Activated naive CD8-positive, alpha-beta T cell (primary cell): Measurements from ENCODE around the gene SUGCT.
"Not testable (repeated sequence)": the region's sequence is repeated elsewhere in the genome, so short reads cannot be mapped to it uniquely, and the experiment has no call there.

ENCODE experiments used
- H3K27ac Mint-ChIP-seq: one replicate; pipeline ENCODE4 v1.8.0; 2021; ENCODE audit warnings: mixed read lengths
- H3K27me3 Mint-ChIP-seq: one replicate; pipeline ENCODE4 v1.8.0; 2021; ENCODE audit warnings: mixed read lengths
- H3K36me3 Mint-ChIP-seq: one replicate; pipeline ENCODE4 v1.8.0; 2021; ENCODE audit warnings: mixed read lengths
- H3K4me1 Mint-ChIP-seq: one replicate; pipeline ENCODE4 v1.8.0; 2021; ENCODE audit warnings: low read depth, mixed read lengths
- H3K4me3 Mint-ChIP-seq: one replicate; pipeline ENCODE4 v1.8.0; 2021; ENCODE audit warnings: mild to moderate bottlenecking, mixed read lengths
- H3K9me3 Mint-ChIP-seq: one replicate; pipeline ENCODE4 v1.8.0; 2021; ENCODE audit warnings: low read depth, mixed read lengths

The SUGCT gene

DNA sequence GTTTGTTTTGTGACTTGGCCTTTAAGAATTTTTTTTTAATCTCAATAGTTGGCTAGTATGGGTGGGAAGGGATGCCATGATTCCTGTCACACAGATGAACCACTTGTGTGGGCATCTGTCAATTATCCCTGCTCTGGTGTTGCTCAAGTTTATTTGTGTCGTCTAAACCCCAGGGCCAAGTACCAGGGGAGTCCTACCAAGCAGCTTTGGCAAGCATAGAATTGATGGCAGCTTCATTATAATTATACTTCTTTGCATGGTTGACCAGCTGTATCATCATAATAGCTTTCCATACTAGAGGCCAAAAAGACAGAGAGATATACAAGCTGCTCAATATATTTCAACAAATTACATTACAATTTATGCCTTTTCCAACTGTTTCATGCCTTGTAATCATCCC, 30.4 kb downstream of the SUGCT start:
- no peaks in the 10 kb centered on the region for H3K4me1 Mint-ChIP-seq
- H3K36me3 Mint-ChIP-seq: peaks cover 2% of the 10 kb centered on the region
- no peak overlapping the region for H3K4me3 Mint-ChIP-seq

DNA sequence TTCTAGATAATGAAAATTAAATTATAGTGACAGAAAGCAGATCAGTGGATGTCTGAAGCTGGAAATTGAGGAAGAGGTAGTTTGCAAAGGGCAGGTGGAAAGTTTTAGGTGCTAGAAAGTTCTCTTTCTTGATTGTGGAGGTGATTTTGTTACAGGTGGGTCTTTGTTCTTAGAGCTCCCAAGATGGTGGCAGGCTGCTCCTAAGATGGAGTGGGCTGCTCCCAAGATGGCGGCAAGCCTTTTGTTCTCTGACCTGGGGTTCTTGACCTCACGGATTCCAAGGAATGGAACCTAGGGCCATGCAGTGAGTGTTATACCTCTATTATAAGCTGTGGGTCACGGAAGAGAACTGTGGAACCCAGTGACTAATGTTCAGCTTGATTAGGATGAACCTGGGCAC, 32.5 kb downstream of the SUGCT start:
- no peak overlapping the region for H3K4me3 Mint-ChIP-seq
- no peaks in the 10 kb centered on the region for H3K9me3 Mint-ChIP-seq
- H3K36me3 Mint-ChIP-seq: peaks cover 2% of the 10 kb centered on the region
- no peaks in the 10 kb centered on the region for H3K4me1 Mint-ChIP-seq
- no peak overlapping the region for H3K27ac Mint-ChIP-seq
- H3K27me3 Mint-ChIP-seq: no peaks in the 10 kb centered on the region

More for the DNA sequence above, 30.4 kb downstream of the SUGCT start:
- Mint-ChIP-seq H3K9me3 (no peaks in the 10 kb centered on the region), H3K27me3 (no peaks in the 10 kb centered on the region), H3K27ac (no peak overlapping the region)

DNA sequence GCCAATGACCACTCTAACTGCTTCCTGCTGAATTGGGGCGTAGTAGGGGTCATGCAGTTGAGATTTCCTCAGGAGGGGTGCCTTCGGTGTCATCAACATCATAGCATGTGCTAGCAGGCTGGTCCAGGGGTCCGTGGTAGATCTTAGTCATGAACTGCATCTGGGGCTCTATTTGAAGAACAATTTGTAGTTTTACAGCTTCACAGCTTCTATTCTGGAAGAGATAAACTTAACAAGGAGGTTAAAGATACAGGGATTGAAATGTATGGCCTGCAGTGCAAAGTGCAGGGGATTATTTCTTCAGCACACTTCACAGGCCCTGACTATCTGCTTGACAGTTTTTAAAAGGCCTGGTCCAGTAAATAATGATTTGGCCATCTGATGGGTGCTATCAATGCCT, 33.5 kb downstream of the SUGCT start:
- not testable (repeated sequence) for H3K9me3 Mint-ChIP-seq, H3K4me3 Mint-ChIP-seq, H3K27me3 Mint-ChIP-seq, H3K4me1 Mint-ChIP-seq, H3K36me3 Mint-ChIP-seq, H3K27ac Mint-ChIP-seq

DNA sequence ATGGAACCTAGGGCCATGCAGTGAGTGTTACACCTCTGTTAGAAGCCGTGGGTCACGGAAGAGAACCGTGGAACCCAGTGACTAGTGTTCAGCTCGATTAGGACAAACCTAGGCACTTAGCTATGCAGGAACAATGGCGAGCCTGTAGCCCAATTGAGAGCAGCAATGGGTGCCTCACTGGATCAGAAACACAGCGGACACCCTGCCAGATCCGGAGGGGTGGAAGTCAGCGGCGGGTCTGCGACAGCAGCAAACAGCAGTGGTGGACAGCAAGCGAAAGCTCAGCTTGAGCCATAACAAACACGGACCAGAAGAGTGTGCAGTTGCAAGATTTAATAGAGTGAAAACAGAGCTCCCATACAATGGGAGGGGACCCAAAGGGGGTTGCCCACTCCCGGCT, 38.3 kb downstream of the SUGCT start:
- not testable (repeated sequence) for H3K27ac Mint-ChIP-seq, H3K27me3 Mint-ChIP-seq

DNA sequence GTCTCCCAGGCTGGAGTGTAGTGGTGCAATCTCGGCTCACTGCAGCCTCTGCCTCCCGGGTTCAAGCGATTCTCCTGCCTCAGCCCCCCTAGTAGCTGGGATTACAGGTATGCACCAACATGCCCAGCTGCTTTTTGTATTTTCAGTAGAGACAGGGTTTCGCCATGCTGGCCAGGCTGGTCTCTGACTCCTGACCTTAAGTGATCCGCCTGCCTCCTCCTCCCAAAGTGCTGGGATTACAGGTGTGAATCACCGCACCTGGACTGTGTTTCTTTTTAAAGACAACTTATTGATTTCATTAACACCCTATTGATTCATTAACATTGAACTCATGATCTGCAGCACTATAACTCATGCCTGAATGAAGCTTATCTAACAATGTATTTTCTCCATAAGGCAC, 40.5 kb downstream of the SUGCT start:
- H3K4me1 Mint-ChIP-seq, H3K4me3 Mint-ChIP-seq, H3K27me3 Mint-ChIP-seq, H3K27ac Mint-ChIP-seq, H3K9me3 Mint-ChIP-seq, H3K36me3 Mint-ChIP-seq: not testable (repeated sequence)

More for the DNA sequence above, 38.3 kb downstream of the SUGCT start:
- H3K36me3 Mint-ChIP-seq, H3K4me3 Mint-ChIP-seq, H3K9me3 Mint-ChIP-seq, H3K4me1 Mint-ChIP-seq: not testable (repeated sequence)

DNA sequence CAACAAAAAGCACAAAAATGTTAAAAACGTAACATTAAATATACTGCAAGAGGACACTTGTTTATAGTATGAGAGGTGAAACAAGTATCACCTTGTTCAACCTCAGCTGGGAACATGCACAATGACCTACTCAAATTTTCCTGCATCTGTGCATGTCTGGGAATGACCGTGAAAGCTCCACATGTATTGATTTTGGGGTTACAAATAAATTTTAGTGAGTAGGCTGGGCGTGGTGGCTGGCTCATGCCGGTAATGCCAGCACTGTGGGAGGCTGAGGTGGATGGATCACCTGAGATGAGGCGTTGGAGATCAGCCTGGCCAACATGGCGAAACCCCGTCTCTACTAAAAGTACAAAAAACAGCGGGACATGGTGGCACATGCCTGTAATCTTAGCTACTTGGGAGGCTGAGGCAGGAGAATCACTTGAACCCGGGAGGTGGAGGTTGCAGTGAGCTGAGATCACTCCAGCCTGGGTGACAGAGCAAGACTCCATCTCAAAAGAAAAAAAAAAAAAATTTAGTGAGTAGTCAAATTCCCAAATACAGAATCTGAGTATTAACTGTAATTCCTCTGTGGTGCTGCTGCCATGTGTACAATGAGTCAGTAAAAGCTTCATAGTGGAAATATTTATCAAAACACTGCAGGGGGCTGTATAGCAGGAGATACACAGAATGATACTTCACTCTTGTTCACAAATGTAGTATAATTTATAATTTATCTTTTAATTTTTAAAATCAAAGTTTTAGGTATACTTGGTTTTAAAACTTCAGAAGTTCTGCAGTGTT, 41.1 kb downstream of the SUGCT start:
- no peaks in the 10 kb centered on the region for H3K36me3 Mint-ChIP-seq
- H3K4me3 Mint-ChIP-seq: no peak overlapping the region
- H3K27ac Mint-ChIP-seq: no peak overlapping the region
- no peaks in the 10 kb centered on the region for H3K27me3 Mint-ChIP-seq
- no peaks in the 10 kb centered on the region for H3K4me1 Mint-ChIP-seq
- no peaks in the 10 kb centered on the region for H3K9me3 Mint-ChIP-seq

DNA sequence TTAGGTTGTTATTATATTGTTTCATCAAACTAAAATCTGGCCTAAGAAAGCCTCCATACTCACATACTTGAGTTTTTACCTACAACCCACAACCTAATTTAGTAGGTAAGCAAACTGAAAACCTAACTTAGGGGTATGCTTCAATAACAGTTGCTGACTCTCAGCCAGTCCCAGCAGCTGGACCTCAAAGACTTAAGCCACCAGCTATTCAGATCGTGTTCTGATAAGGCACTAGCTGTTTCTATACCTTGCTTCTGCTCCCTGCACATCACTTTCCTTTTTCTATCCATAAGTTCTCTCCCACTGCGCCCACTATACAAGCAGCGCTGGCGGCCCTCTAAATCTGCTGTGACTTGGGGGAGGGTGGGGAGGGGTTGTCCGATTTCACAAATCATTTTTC, 42.3 kb downstream of the SUGCT start:
- no peaks in the 10 kb centered on the region for H3K27me3 Mint-ChIP-seq
- H3K36me3 Mint-ChIP-seq: no peaks in the 10 kb centered on the region
- no peaks in the 10 kb centered on the region for H3K9me3 Mint-ChIP-seq
- H3K27ac Mint-ChIP-seq: no peak overlapping the region
- H3K4me1 Mint-ChIP-seq: no peaks in the 10 kb centered on the region
- no peak overlapping the region for H3K4me3 Mint-ChIP-seq

DNA sequence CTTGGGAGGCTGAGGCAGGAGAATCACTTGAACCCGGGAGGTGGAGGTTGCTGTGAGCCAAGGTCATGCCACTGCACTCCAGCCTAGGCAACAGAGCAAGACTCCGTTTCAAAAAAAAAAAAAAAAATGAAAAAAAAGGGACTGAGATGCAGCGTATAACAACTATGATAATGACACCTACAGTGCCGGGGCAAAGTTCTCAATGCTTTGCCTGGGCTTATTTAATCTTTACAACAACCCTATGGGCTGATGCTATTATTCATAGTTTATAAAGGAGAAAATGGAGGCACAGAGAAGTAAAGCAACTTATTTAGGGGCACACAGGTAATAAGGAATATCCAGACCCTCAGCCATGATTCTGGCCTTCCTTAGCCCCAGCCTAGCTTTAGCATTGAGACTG, 47.6 kb downstream of the SUGCT start:
- Mint-ChIP-seq H3K4me1 (no peaks in the 10 kb centered on the region), H3K27me3 (no peaks in the 10 kb centered on the region), H3K4me3 (no peak overlapping the region), H3K27ac (no peak overlapping the region), H3K36me3 (peaks cover 7% of the 10 kb centered on the region), H3K9me3 (no peaks in the 10 kb centered on the region)

DNA sequence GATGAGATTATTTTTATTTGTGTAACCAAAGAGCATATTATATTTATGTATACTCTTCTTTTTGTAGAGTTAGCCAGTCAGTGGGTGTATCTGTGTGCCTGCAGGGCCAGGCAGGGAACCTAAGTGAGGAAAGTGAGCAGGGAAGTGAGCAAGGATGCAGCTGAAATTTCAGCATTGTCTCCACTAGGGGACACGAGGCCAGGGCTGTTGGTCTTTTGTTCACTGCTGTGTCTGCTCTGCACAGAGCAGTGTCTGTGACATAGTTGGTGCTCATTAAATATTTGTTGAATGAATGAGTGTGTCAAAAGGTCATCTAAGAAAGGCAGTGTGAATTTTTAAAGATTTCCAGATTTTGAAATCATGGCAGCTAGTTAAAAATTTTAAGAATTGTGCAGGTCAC, 51.8 kb downstream of the SUGCT start:
- no peaks in the 10 kb centered on the region for H3K4me1 Mint-ChIP-seq
- peaks cover 7% of the 10 kb centered on the region for H3K36me3 Mint-ChIP-seq

DNA sequence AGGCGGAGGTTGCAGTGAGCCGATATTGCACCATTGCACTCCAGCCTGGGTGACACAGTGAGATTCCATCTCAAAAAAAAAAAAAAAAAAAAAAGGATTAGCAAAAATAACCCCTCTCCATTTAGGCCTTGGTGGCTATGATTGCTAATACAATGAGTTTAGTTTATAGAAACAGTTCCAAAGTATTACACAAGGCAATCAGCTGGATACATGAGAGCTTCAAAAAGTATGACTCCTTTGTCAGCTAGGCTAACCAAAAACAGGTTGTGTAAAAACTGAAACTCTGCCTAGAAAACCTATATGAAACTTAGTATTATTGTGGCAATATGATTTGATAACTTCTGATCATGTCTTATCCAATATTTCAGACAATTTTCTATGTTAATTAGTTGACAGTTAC, 57.2 kb downstream of the SUGCT start:
- Mint-ChIP-seq H3K9me3 (no peaks in the 10 kb centered on the region), H3K36me3 (no peaks in the 10 kb centered on the region), H3K27me3 (no peaks in the 10 kb centered on the region), H3K27ac (no peak overlapping the region), H3K4me3 (no peak overlapping the region), H3K4me1 (no peaks in the 10 kb centered on the region)

More for the DNA sequence above, 51.8 kb downstream of the SUGCT start:
- Mint-ChIP-seq H3K27me3 (no peaks in the 10 kb centered on the region), H3K27ac (no peak overlapping the region), H3K9me3 (no peaks in the 10 kb centered on the region), H3K4me3 (no peak overlapping the region)

DNA sequence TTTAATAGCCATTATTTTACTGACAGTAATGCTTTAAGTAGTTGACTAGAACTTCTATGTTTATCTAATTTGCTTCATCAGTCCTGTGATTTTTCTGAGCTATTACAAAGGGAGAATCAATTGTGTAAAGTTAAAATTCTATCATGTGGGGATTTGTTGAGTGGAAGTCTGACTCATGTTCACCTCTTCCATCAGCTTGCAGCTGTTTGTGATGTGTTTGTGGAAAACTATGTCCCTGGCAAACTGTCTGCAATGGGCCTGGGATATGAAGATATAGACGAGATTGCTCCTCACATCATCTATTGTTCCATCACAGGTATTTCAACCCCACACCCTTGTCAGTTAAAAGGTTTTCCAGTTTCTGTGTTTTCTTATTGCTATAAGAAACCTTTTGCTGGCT, 59.9 kb downstream of the SUGCT start:
- no peaks in the 10 kb centered on the region for H3K4me1 Mint-ChIP-seq
- no peaks in the 10 kb centered on the region for H3K9me3 Mint-ChIP-seq
- no peaks in the 10 kb centered on the region for H3K27me3 Mint-ChIP-seq
- H3K4me3 Mint-ChIP-seq: no peak overlapping the region
- no peak overlapping the region for H3K27ac Mint-ChIP-seq
- H3K36me3 Mint-ChIP-seq: peaks cover 2% of the 10 kb centered on the region

DNA sequence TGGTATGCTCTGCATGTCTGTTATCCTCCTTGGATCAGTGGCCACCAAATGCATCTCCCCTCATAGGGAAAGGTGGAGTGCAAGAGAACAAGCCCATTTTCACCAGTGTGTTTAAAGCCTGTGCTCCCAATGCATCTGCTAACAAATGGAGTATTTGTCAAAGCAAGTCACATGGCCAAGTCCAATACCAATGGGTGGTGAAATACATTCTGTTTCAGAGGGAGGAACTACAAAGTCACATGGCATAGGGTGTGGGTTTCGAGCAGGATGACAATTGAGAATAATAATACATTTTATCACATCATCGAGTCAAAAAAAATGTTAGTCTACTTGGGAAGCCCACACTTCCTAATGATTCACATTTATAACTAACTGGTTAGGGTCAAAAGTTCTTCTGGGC, 62.7 kb downstream of the SUGCT start:
- no peak overlapping the region for H3K4me3 Mint-ChIP-seq
- no peaks in the 10 kb centered on the region for H3K4me1 Mint-ChIP-seq
- no peaks in the 10 kb centered on the region for H3K9me3 Mint-ChIP-seq
- H3K27me3 Mint-ChIP-seq: no peaks in the 10 kb centered on the region
- no peak overlapping the region for H3K27ac Mint-ChIP-seq
- H3K36me3 Mint-ChIP-seq: peaks cover 5% of the 10 kb centered on the region

DNA sequence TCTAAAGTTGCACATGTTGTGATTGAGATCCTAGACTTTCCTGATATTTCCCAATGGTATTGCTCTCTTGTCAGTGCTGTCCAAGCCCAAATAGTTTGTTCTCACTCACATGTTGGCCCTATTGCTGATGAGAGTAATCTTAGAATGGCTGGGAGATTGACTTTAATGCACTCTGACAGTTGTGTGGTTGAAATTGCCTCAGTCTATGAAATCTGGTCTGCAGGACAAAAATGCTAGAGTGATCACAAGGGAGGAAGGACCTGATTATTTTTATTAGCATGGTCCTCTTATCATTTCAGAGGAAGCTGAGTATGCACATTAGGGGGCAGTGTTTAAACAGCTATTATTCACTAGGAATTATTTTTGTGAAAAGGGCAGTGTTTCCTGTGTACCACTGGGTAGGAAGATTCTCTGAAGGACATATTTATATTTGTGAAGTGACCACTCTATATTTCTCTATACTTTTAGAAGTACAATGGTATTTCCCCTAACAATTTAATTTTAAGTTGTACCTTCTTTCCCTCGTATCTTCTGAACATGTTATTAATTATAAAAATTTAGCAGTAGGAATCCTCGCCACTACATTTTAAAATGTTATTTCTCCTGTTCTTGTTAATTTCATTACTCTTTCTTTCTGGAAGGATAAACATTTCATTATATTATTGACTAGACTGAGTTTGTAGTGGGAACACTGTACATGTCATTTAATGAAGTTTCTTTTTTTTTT, 64.4 kb downstream of the SUGCT start:
- Mint-ChIP-seq H3K4me3 (no peak overlapping the region), H3K27ac (no peak overlapping the region), H3K9me3 (no peaks in the 10 kb centered on the region), H3K27me3 (no peaks in the 10 kb centered on the region), H3K4me1 (no peaks in the 10 kb centered on the region), H3K36me3 (peaks cover 5% of the 10 kb centered on the region)

DNA sequence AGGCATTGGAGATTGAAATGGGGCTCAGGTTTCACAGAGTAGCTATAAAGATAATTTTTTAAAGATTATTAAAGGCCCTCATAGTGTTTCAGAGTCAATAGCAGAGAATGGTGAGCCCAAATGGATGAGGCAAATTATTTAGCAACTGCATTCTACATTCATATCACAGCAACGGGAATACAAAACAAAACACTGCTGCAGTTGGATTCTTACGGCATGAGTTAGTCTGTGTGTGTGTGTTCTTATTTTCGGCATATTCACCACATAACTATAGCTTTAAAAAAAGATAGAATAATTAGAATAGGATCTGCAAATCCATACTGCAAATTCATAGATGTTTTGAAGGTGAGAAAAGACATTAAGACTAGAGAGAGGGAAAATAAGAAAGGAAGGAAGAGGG, 66.0 kb downstream of the SUGCT start:
- H3K4me1 Mint-ChIP-seq: no peaks in the 10 kb centered on the region
- H3K4me3 Mint-ChIP-seq: no peak overlapping the region
- H3K27ac Mint-ChIP-seq: no peak overlapping the region
- H3K9me3 Mint-ChIP-seq: no peaks in the 10 kb centered on the region
- H3K27me3 Mint-ChIP-seq: no peaks in the 10 kb centered on the region
- H3K36me3 Mint-ChIP-seq: peaks cover 5% of the 10 kb centered on the region

DNA sequence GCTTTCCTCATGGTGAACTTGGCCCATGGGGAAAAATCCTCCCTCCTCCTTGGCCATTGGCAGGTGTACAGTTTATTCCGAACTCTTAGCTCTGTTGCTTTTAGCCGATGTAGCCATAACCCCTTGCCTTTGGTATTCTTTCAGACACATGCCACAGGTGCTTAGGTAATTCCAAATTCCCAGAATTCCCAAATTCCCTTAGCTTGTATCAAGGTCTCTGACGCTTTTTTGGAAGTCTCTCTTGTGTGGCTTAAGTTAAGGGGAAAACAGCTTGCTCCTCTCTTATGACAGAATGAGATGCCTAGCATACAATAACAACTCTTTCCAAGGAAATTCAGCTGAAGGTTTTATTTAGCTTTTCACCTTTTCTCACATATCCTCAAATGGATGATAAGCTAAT, 68.0 kb downstream of the SUGCT start:
- H3K9me3 Mint-ChIP-seq: no peaks in the 10 kb centered on the region
- no peak overlapping the region for H3K4me3 Mint-ChIP-seq
- H3K27me3 Mint-ChIP-seq: no peaks in the 10 kb centered on the region
- peaks cover 8% of the 10 kb centered on the region for H3K36me3 Mint-ChIP-seq
- H3K4me1 Mint-ChIP-seq: no peaks in the 10 kb centered on the region
- no peak overlapping the region for H3K27ac Mint-ChIP-seq

DNA sequence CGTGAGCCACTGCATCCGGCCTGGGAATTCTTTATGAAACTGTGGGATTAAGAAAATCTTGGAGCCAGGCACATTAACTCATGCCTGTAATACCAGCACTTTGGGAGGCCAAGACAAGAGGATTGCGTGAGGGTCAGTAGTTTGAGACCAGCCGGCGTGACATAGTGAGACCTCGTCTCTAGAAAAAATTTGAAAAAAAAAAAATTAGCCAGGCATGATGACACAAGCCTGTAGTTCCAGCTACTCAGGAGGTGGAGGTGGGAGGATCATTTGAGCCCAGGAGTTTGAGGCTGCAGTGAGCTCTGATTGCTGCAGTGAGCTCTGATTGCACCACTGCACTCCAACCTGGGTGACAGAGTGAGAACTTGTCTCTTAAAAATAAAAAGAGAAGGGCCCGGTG, 69.8 kb downstream of the SUGCT start:
- Mint-ChIP-seq H3K9me3 (no peaks in the 10 kb centered on the region), H3K27ac (no peak overlapping the region), H3K4me3 (no peak overlapping the region), H3K36me3 (peaks cover 8% of the 10 kb centered on the region), H3K4me1 (no peaks in the 10 kb centered on the region), H3K27me3 (no peaks in the 10 kb centered on the region)
